AG09319 (cell line): ENCODE results near the gene OR2T4.

Experiments used
- DNase-seq: peaks from one replicate; pipeline ENCODE4 v3.0.0-alpha.2; 2010; ENCODE audit warnings: low read depth; ENCODE audit errors: extremely low read depth
- CTCF ChIP-seq: IDR thresholded peaks from 2 replicates; pipeline ENCODE4 v1.5.1; 2011; ENCODE audit warnings: low read depth, mild to moderate bottlenecking, inconsistent platforms, low read length, moderate library complexity

The OR2T4 gene

DNA sequence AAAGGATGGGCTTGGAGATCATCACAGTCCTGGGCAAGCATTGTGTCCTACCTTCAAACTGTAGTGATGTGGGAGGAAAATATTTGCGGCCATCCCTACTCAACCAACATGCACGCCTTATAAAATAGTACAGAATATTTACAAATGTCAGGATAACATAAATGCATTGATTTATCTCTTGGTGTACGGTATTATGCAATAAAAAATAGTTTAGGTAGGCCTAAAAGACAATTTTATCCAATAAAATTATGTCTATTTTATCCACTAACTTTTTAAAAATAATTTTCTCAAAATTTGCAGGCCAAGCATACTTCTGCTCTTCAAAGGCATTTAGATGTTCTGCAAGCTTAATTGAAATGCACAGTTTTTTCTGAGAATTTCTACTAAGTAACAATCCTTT lies 41.3 kb downstream of the OR2T4 start, which contains the start of gene OR2T1:
TSS of gene OR2T1 (plus strand) at position 301 of the 400 bp plus-strand sequence. CDS start 3,100 bp downstream, outside the sequence.
- no peak for TF ChIP-seq CTCF
- no peak for DNase-seq

GRCh38 chr1:248404024-248404423 lies 42.6 kb downstream of the OR2T4 start:
- TF ChIP-seq CTCF, result no peak
- DNase-seq, result no peak

- no peak for TF ChIP-seq CTCF
- DNase-seq, result no peak
Measured at GRCh38 chr1:248406721-248407692, 45.5 kb downstream of the OR2T4 start.
